Activated CD8-positive, alpha-beta memory T cell treated with anti-CD3 and anti-CD28 coated beads for 48 hours (primary cell): ENCODE measurements around the gene CACNA1I.
A peak's percentile ranks its signal among the peaks of the same experiment; 100 is the strongest.
"Not testable (repeated sequence)": the region's sequence is repeated elsewhere in the genome, so short reads cannot be mapped to it uniquely, and the experiment has no call there.

ENCODE experiments used
- DNase-seq, 3 experiments: peaks; one replicate each; pipeline ENCODE4 v3.0.0-alpha.2; 2020; ENCODE audit warnings: low read depth in 2 of 3, low spot score in 2 of 3

The CACNA1I gene

GRCh38 chr22:39570665-39571064 lies at the start of gene CACNA1I:
CACNA1I (plus strand) TSS chr22:39570753; CDS start chr22:39570753, 0 bp downstream.
- DNase-seq, result no peak

- not testable (repeated sequence) for DNase-seq
These were observed 49.3 kb upstream of the CACNA1I start for GRCh38 chr22:39521106-39521885.

GRCh38 chr22:39522091-39522490 lies 48.5 kb upstream of the CACNA1I start:
- not testable (repeated sequence) for DNase-seq

GRCh38 chr22:39522567-39523300 lies 47.8 kb upstream of the CACNA1I start:
- no peak for DNase-seq

- no peak for DNase-seq
These were observed 46.3 kb upstream of the CACNA1I start for GRCh38 chr22:39524089-39524752.

GRCh38 chr22:39524753-39525657 lies 45.5 kb upstream of the CACNA1I start:
- DNase-seq, result no peak

GRCh38 chr22:39525658-39525975 lies 44.9 kb upstream of the CACNA1I start:
- DNase-seq, result no peak

- no peak for DNase-seq
These were observed 43.8 kb upstream of the CACNA1I start for GRCh38 chr22:39526736-39527171.

GRCh38 chr22:39527481-39527961 lies 43.0 kb upstream of the CACNA1I start:
- DNase-seq, result no peak

- DNase-seq, result no peak
These were observed 42.4 kb upstream of the CACNA1I start for GRCh38 chr22:39528080-39528661.

GRCh38 chr22:39528681-39529486 lies 41.7 kb upstream of the CACNA1I start:
- peak; percentile 76 to 81 (median 76) for DNase-seq

GRCh38 chr22:39529487-39529851 lies 41.1 kb upstream of the CACNA1I start:
- DNase-seq, result no peak

- no peak for DNase-seq
These were observed 40.4 kb upstream of the CACNA1I start for GRCh38 chr22:39530116-39530515.

GRCh38 chr22:39530692-39531331 lies 39.7 kb upstream of the CACNA1I start:
- no peak for DNase-seq

- peak; percentile 92 to 97 (median 96) for DNase-seq
These were observed 38.1 kb upstream of the CACNA1I start, which contains the start of gene RPS19BP1 for GRCh38 chr22:39532215-39533073. RPS19BP1 (minus strand) TSS chr22:39532748; CDS start chr22:39532738, 10 bp downstream.

- DNase-seq, result no peak
These were observed 36.5 kb upstream of the CACNA1I start for GRCh38 chr22:39534092-39534506.

- peak; percentile 54 to 91 (median 82) for DNase-seq
These were observed 35.8 kb upstream of the CACNA1I start for GRCh38 chr22:39534591-39535356.
